Coronary artery (tissue), 2 donors: ENCODE results near the gene PPIP5K2.

Experiments
- DNase-seq: peaks from one replicate; pipeline ENCODE4 v3.0.0-alpha.2; 2017; ENCODE audit warnings: low spot score
- H3K27ac ChIP-seq, 2 donors: fragments of 200-600 bp; sonication (generic); one replicate each; pipeline ENCODE4 v1.5.1; 2016 to 2019
- H3K4me3 ChIP-seq: fragments of 200-600 bp; sonication (generic); 2 replicates; pipeline ENCODE4 v1.5.1; 2016; ENCODE audit warnings: mild to moderate bottlenecking, moderate library complexity
- TF ChIP-seq, protein P1 (sequence below): fragments of 200-600 bp; sonication (generic); IDR thresholded peaks from one replicate; pipeline ENCODE4 v1.5.1; 2019; ENCODE audit warnings: antibody characterized with exemption

PPIP5K2 gene

GRCh38 chr5:103205991-103206700 lies 86.0 kb downstream of the PPIP5K2 start:
- no peak for DNase-seq
- Histone ChIP-seq H3K27ac (no peak overlapping the region), H3K4me3 (no peak overlapping the region)
- TF ChIP-seq, protein P1, sequence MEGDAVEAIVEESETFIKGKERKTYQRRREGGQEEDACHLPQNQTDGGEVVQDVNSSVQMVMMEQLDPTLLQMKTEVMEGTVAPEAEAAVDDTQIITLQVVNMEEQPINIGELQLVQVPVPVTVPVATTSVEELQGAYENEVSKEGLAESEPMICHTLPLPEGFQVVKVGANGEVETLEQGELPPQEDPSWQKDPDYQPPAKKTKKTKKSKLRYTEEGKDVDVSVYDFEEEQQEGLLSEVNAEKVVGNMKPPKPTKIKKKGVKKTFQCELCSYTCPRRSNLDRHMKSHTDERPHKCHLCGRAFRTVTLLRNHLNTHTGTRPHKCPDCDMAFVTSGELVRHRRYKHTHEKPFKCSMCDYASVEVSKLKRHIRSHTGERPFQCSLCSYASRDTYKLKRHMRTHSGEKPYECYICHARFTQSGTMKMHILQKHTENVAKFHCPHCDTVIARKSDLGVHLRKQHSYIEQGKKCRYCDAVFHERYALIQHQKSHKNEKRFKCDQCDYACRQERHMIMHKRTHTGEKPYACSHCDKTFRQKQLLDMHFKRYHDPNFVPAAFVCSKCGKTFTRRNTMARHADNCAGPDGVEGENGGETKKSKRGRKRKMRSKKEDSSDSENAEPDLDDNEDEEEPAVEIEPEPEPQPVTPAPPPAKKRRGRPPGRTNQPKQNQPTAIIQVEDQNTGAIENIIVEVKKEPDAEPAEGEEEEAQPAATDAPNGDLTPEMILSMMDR, result no peak

GRCh38 chr5:103207011-103207410 lies 86.9 kb downstream of the PPIP5K2 start:
- H3K4me3 ChIP-seq, result no peak overlapping the region
- H3K27ac ChIP-seq, result no peak overlapping the region
- DNase-seq, result no peak
- TF ChIP-seq, protein P1, result no peak

- TF ChIP-seq, protein P1, result no peak
- H3K4me3 ChIP-seq, result no peak overlapping the region
- no peak for DNase-seq
- no peak overlapping the region for H3K27ac ChIP-seq
Observed at GRCh38 chr5:103207653-103208052, 87.6 kb downstream of the PPIP5K2 start.

- Histone ChIP-seq H3K27ac (no peak overlapping the region), H3K4me3 (no peak overlapping the region)
- TF ChIP-seq, protein P1, result no peak
- DNase-seq, result no peak
Observed at GRCh38 chr5:103208460-103208859, 88.4 kb downstream of the PPIP5K2 start.

GRCh38 chr5:103209065-103209464 lies 89.0 kb downstream of the PPIP5K2 start:
- Histone ChIP-seq H3K4me3 (no peak overlapping the region), H3K27ac (no peak overlapping the region)
- no peak for DNase-seq
- TF ChIP-seq, protein P1, result no peak

DNA sequence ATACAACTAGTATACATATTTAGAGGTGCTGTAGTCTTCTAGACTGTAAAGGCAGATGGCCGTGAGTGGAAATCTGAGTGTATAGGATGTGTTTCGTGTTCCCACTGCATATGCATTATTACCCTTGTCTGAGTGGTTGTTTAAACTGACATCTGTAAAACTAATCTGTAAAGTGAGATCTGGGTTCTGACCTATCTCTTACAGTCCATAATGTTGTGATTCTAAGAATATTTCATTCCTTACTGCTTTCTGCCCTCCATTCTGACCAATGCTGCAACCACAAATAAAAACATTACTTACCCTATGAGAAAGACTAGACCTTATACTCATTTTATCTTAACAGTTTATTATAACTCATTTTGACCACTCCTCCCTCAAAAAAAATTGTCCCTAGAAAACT lies 90.9 kb downstream of the PPIP5K2 start:
- DNase-seq, result no peak
- TF ChIP-seq, protein P1, result no peak
- no peak overlapping the region for H3K4me3 ChIP-seq
- no peak overlapping the region for H3K27ac ChIP-seq
